A172 (cell line): ENCODE measurements around the gene FOXO6. TPM values are rescaled to one million over a fixed set of nuclear protein-coding genes. Genes with fewer than 3 reads are reported as not detected.

Experiments used
- DNase-seq: peaks from one replicate; pipeline ENCODE4 v3.0.0-alpha.2; 2015; ENCODE audit warnings: low spot score
- total RNA-seq: library from RNA; depleted of rRNA; stranded (reverse); fragments of >200 nt; shearing (Covaris generic); gene quantifications from 2 replicates; pipeline ENCODE4 v1.2.3, GENCODE V29; 2014; rRNA removed

Gene FOXO6
- total RNA-seq, 1 experiment from 2014 or later, result 0.47 TPM

DNA sequence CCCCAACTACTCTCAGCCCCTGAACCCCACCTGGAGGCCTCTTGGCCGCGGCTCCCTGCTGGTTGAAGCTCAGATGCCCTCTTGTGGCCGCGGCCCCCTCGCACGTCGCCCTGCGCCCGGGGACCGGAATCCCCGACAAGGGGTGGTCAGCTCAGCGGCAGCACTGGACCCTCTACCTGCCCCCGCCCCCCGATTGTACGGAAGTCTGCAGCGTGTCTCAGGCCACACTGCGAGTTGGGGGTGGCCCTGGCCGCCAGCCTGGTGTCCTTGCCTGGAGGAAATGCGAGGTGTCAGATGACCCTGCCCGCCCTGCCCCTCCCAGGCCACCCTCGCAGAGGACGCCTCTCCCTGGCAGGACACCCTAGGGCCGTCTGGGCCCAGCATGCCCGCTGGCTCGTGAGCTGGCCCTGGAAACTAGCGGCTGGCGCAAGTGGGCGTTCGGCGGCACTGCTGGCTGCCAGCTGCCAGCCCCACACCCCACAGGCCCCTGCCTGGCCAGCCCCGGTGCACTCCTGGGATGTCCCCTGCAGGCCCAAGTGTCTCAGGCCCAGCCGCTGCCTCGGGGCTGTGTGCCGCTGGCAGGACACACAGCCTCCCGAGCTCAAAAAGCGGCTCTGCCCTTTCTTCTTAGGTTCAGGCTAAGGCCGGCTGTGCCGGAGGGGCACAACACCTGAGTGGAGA lies 62.4 kb downstream of the FOXO6 start:
- no peak for DNase-seq

DNA sequence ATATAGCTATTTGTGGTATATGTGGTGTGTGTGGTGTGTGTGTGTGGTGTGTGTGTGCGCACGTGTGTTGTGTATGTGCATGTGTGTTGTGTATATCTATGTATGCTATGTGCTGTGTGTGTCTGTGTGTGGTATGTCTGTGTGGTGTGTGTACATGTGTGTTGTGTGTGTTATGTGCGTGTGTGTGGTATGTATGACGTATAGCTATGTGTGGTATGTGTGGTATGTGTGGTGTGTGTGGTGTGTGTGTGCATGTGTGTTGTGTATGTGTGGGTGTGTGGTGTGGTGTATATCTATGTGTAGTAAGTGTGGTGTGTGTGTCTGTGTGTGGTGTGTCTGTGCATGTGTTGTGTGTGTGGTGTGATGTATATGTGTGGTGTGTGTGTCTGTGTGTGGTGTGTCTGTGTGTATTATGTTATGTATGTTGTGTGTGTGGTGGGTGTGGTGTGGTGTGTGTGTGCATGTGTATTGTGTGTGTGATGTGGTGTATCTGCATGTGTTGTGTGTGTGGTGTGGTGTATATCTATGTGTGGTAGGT lies 63.4 kb downstream of the FOXO6 start:
- no peak for DNase-seq

DNA sequence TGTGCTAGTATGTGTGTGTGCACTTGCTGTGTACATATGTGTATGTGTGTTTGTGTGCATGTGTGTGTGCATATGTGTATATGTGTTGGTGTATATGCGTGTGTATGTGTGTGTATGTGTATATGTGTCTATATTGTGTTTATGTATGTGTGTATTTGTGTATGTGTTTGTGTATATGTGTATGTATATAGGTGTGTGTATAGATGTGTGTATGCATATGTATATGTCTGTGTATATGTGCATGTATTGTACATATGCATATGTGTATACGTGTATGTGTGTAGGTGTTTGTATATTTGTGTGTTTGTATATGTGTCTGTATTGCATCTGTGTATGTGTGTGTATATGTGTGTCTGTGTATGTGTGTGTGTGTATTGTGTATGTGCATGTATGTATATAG lies 64.1 kb downstream of the FOXO6 start:
- DNase-seq, result no peak

DNA sequence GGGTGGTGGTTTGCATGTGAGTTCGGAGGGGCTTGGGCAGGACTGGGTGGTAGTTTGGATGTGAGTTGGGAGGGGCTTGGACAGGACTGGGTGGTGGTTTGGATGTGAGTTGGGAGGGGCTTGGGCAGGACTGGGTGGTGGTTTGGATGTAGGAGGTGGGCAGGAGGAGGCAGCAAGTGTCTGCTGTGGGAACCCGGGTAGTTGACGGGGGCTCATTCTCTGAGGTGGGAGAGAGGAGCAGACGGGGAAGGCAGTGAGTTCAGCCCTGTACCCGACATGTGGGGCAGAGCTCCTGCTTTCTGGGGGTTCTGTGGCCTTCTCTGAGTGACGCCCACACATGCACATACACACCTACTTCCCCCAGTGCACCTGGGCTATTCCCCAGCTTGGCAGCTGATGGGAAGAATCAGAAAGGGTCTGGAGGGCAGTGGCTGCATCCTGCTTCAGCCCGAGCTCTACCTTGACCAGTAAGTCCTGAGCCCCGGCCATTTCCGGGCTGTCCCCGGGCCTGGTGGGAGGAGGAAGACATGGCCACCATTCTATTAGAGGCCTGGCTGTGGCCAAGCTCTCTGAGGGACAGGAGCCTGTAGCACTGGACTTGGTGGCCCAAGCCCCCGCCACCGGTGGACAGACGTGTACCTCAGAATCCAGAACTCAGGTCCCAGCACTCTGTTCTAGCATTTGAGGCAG lies 65.1 kb downstream of the FOXO6 start:
- no peak for DNase-seq

GRCh38 chr1:41427122-41427913 lies 66.1 kb downstream of the FOXO6 start:
- no peak for DNase-seq

DNA sequence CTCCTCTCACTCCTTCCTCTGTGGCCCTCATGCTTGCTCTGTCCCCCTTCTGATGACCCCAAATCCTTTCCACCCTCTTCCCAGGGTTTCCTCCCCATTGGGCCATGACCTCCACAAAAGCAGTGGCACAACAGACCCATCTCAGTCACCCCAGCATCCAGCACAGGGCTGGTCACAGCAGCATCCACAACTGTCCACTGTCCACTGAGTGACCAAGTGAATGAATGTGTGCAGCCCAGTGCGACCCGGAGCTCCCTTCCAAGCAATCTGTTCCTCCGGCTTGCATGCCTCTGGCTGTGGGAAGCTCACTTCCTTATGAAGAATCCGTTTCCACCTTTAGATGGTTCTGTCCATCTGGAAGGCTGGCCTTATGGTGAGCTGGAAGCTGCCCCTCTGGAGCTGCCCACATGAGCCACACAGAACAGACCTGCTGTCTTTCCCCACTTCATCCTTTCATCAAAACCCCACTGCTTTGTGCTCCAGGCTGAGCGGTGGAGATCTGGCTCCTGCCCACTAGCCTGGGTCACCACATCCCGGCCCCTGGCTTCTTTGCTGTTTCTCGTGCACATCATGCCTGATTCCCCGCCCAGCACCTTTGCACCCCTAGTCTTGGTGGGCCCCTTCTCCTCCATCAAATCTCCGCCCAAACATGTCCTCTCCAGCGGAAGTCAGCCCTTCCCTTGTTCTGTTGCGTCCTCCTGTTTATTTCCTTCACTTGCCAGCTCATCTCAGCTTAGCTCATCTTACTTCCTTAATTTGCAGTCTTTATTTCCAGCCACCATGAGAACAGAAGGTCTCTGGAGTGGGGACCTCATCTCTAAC lies 66.9 kb downstream of the FOXO6 start:
- no peak for DNase-seq

DNA sequence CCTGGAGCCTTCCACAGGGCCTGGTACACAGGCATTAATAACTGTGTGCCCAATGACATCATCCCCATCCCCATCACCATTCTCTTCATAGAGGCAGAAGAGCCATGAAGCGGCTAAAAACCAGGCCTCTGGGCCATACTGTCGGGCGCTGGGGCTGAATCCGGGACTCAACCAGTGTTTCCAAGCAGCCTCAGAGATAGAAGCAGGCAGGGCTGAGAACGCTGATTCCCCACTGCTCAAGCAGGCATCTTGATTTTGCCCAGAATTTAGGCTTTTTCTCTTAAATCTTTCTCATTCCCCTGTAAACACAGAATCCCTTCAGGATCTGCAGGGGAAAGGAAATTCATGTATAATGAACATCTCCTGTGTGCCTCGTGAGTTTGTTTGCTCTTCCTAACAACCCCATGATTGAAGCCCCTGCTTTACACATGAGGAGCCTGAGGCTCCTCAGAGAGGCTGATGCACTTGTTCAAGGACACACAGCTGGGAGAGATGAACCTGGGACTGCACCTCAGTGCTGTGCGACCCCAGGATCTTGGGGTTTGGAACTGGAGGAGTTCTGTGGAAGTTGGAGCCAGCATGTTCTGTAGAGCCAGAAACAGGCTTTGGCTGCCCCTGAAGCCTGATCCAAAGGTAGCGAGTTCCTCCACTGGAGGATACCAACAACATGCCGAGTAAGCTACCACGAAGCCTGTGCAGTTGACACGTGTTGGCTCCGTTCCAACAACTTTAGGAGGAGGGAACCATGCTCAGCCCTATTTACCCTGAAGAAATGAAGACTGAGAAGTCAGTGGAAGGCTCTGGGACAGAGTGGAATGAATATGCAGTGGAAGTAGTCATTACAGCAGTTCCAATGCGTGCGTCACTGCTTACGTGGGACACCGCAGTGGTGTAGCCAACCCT lies 67.8 kb downstream of the FOXO6 start:
- no peak for DNase-seq

DNA sequence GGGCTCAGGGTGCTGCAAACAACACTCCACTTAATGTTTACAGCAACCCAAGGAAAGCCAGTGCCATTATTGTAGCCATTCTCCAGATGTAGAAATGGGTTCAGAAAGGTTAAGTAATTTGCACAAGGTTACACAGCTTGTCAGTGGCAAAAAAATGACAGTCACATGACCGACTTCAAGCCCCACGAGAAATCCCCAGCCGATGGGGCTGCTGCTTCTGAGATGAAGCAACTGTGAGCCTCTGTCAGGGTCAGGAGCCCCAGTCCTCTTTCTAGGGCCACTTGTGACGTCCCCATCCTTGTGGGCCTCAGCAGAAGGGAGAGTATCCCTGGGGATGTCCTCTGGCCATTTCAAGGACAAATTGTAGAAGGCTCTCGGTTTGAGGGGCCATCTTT lies 68.4 kb downstream of the FOXO6 start:
- no peak for DNase-seq

- DNase-seq, result no peak
Measured at GRCh38 chr1:41430069-41430468, 68.8 kb downstream of the FOXO6 start.

DNA sequence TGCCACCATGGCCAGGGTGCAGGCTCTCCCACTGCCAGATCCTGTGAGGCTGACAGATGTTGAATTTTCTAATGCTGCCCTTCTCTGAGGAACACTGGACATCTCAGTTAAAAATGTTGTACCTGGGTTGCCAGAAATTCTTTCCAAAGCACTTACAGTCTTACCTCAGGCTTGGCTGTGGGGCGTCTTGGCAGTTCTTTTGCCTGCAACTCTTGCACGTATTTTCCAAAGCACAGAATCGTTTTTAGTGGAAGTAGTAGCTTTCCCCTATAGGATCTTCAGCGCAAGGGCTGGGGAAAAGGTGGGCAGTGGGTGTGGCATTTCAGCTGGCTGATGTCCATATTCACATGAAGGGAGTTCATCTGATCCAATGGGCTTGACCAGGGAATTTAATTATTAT lies 69.3 kb downstream of the FOXO6 start:
- DNase-seq, result no peak

DNA sequence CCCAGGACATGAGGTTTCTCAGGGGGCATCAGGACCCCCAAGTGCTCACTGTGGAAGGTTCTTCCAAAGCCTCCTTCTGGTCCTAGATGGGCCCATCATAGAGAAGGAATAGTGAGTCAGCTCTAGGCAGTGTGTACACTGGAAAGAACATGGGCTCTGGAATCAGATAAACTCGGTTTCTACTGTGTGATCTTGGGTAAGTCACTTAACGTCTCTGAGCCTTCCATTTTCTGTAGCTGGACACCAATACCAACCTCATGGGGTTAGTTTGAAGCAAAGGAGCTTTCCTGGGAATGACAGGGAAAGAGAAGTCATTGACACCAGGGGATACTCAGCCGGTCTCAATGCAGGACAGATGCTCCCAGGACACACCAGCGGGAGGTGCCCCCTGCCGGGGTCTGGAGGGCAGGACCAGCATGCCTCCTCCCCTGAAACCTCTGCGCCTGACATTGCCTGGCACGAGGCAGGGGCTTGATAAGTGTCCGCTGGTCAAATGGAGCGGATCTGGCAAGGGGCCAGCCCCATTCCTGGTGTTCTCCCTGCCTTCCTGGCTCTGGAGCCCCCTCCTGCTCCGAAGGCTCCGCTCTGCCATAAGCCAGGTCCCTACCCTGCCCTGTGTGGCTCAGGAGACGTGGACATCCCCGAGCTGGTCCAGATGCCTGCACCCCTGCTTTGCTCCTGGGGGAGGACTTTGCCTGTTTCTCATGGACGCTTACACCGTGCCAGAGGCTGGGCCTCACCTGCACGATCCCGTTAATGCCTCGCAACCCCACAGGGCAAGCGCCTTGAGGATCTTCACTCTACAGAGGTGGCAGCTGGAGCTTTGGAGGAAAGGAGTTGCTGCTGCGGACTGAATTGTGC lies 70.5 kb downstream of the FOXO6 start:
- no peak for DNase-seq

Other genes with a start within 250 kb of the FOXO6 start
- gene SCMH1, start 119.1 kb upstream of the FOXO6 start, total RNA-seq, result 17.4 and 18.0 TPM in 2 replicates
- gene EDN2, start 123.2 kb downstream of the FOXO6 start, total RNA-seq, result 1.3 and 2.6 TPM in 2 replicates